ENCODE results near the gene WNT2.
"Not testable (repeated sequence)": the region's sequence is repeated elsewhere in the genome, so short reads cannot be mapped to it uniquely, and the experiment has no call there.

The WNT2 gene

GRCh38 chr7:117302396-117302795, 20.5 kb downstream of the WNT2 start:
- no peak for DNase-seq (ENCODE audit: low spot score)

DNA sequence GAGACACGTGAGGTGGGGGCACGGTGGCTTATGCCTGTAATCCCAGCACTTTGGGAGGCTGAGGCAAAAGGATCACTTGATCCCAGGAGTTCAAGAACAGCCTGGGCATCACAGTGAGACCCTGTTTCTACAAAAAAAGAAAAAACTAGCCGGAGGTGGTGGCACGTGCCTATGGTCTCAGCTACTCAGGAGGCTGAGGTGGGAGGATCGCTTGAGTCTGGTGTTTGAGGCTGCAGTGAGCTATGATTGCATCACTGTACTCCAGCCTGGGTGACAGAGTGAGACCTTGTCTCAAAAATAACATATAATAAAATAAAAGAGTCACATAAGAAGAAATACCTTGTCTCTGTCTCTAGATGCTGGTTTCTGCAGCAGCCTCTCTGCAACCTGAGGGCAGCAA, 22.4 kb downstream of the WNT2 start:
- not testable (repeated sequence) for DNase-seq (ENCODE audit: low spot score)

DNA sequence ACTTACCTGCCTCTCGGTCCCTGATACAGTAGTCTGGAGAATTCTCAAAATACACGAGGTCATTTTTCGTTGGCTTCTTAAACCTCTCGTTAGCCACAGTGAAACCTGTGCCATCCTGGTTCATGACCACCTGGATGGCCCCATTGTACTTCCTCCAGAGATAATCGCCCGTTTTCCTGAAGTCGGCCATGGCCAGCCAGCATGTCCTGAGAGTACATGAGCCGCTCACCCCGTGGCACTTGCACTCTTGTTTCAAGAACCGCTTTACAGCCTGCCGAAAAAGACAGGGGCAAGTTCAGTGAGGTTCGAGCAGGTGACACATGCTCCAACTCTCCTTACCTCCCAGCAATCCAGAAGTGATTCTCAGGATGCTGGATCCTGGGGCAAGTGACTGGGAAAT, 25.3 kb downstream of the WNT2 start:
- DNase-seq (ENCODE audit: low spot score), result no peak

- DNase-seq (ENCODE audit: low spot score), result no peak
Measured at GRCh38 chr7:117296066-117296465, 26.8 kb downstream of the WNT2 start.

- peak; percentile 39 for DNase-seq (ENCODE audit: low spot score)
Measured at GRCh38 chr7:117285826-117286225, 37.0 kb downstream of the WNT2 start.

DNA sequence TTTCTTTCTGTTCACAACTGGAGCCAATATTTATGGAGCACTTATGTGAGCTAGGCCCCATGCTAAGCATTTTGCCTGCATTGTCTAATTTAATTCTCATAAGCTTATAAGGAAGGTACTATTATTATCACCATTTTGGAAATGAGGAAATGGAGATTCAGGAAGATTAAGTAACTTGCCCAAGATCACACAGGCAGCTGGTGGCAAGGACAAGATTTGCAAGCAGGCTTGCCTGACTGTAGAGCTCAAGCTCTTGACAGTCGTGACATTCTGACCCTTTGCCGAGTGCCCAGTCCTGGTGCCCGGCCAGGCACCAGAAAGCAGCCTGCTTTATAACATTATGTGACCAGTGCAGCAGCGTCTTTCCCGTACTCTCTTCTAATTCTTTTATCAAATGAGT, 38.2 kb downstream of the WNT2 start:
- DNase-seq (ENCODE audit: low spot score), result no peak

GRCh38 chr7:117283779-117284178, 39.1 kb downstream of the WNT2 start:
- no peak for DNase-seq (ENCODE audit: low spot score)

DNA sequence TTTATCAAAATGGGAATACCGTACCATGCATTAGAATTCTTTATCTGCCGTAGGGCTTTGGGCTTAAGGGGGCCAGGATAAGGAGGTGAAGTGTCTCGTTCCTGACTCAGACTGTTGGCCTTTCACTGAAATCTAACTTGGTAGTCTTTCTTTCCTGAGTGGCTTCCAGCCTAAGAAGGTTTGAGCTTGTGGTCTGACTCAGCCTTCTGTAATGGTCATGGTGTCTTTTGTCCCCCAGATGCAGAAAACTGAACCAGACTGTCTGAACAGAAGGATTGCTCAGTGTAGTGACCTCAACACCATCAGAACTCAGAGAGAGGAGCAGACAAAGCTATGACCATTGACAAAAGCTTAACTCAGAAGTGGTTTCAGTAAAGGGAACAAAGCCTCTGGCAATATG, 39.5 kb downstream of the WNT2 start:
- DNase-seq (ENCODE audit: low spot score), result peak; percentile 88

DNA sequence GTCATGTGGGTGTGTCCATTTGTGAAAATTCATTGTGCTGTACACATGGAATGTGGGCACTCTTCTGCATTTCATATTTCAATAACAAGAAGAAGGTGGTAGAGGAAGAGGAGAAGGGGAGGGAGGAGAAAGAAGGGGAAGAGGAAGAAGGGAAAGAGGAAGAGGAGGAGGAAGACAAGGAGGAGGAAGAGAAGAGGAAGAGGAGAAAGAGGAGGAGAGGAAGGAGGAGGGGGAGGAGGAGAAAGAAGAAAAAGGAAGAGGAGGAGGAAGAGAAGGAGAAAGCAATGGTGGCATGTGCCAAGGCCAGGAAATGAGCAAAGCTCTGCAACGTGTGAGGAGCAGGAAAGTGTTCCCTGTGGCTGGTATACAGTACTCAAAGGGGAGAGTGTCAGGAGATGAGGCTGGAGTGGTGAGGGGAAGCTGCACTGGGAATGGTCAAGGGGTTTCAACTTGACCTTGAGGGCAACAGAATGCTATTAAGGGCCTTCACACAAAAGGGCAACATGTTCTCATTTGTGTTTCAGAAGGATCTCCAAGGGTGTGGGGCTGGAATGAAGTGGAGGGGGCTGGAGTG, 40.5 kb downstream of the WNT2 start:
- DNase-seq (ENCODE audit: low spot score), result no peak

- no peak for DNase-seq (ENCODE audit: low spot score)
Measured at GRCh38 chr7:117281562-117281961, 41.3 kb downstream of the WNT2 start.

DNA sequence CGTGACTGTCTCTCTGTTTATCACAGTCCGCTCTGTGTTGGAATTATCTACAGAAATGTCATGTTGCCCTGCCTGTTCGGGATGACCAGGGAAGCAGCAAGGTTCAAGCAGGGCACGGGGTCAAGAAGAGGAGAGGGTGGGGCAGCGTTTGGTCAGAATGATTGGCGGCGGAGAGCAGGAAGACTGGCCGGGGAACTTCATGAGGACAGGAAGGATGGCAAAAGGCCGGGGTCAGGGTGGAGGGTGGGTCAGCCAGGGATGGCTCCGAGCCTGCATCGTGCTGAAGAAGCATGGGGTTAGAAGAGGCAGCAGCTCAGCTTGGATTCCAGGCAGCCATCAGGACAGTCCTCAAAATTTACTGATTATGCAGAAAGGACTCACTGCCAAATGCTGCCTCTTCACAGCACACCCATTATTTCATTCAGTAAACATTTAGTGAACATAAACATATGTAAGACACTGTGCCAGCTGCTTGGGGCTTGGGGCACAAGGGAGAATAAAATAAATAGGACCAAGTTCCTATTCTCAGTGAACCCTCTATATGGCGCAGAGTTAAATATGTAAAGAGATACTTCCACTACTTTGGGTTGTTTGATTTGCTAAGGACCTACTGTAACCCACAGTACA, 42.8 kb downstream of the WNT2 start:
- DNase-seq (ENCODE audit: low spot score), result no peak

- DNase-seq (ENCODE audit: low spot score), result no peak
Measured at GRCh38 chr7:117279203-117279602, 43.7 kb downstream of the WNT2 start.

DNA sequence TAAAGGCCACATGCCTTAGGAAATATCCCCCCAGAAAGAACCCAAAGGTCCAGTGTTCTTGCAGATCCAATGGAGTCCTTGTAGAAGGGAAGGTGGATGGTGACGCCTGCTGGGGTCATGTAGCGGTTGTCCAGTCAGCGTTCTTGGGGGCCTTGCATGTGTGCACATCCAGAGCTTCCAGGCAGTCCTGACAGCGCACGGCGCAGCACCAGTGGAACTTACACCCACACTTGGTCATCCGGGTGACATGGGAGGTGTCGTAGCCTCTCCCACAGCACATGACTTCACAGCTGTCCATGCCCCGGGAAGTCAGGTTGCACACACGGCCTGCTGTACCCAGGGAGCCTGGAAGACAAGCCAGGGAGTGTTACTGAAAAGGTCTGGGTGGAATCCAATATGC, 44.8 kb downstream of the WNT2 start:
- no peak for DNase-seq (ENCODE audit: low spot score)

- DNase-seq (ENCODE audit: low spot score), result no peak
Measured at GRCh38 chr7:117277576-117277975, 45.3 kb downstream of the WNT2 start.

GRCh38 chr7:117274951-117275350, 47.9 kb downstream of the WNT2 start:
- peak; percentile 55 for DNase-seq (ENCODE audit: low spot score)

DNA sequence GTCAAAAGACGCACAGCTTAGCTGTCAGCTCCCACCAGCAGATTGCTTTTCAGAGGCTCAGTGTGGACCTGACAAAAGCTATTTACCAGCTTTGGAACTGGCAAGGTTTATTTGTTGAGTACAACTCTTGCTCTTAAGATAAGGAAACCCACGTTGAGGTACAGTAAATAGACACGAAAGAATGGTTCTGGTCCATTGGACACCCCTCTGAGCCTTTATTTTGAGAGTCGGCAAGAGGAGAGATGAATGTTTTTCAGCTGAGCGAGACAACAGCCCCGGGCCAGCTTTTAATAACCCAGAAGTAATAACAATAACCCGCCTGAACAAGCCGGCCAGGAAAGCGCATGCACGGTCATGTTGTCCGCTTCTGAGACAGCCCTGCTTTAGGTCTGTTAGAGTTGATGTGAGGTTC, 49.0 kb downstream of the WNT2 start:
- no peak for DNase-seq (ENCODE audit: low spot score)

DNA sequence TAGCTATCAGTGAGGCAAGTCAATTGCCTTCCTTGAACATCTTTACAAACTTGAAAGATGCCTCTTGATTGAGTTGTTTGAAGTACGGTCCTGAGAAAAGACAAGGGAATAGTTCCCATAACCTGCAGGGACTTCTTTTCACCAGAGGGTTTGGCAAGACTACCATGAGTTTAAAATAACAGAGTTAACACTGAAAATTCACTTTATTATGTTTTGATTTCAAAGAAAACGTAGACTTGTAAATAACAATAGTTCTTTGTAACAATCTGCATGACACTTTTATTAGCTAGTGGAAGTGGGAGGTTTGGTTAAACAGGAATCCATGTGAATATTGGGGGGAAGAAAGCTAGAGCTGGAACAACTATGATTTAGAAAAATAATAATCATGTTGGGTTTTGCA, 49.5 kb downstream of the WNT2 start:
- DNase-seq (ENCODE audit: low spot score), result no peak

- DNase-seq (ENCODE audit: low spot score), result no peak
Measured at GRCh38 chr7:117272017-117272759, 50.7 kb downstream of the WNT2 start.

DNA sequence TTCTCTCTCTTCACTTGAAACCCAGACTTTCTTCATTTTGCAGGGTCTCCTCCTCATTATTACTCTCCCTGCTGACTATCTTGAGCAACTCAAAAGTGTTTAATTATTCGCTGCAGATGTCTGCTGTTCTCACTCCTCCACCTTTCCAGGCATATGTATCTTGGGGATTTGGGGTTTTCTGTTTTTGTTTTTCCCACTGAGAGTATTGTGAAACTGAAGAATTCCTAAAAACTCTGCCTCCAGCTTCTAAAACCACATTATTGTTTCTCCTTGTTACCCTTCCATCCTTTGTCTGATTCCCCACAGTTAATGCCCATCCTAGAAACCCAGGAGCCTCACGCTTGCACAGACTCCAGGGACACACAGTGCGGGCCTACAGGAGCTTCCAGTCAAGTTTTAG, 51.3 kb downstream of the WNT2 start:
- no peak for DNase-seq (ENCODE audit: low spot score)

GRCh38 chr7:117270371-117270770, 52.5 kb downstream of the WNT2 start:
- no peak for DNase-seq (ENCODE audit: low spot score)

DNA sequence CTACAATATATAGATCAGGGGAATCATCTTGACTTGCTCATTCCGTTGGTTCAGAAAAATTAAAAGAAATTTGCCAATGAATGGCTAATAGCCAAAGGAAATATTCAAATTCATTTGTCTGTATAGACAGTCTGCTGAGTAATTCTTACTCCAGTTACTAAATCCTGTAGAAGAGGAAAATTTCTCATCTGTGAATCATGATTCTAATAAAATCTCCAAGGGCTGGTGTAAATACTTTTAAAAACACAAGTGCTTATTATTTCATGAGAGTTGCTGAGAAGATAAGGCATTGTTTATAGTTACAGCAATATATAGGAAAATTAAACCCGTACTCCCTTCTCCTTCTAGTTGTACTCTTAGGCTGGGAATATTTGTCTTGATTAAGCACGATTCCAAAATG, 53.0 kb downstream of the WNT2 start:
- DNase-seq (ENCODE audit: low spot score), result peak; percentile 46

- peak; percentile 78 for DNase-seq (ENCODE audit: low spot score)
Measured at GRCh38 chr7:117269417-117269816, 53.4 kb downstream of the WNT2 start.

DNA sequence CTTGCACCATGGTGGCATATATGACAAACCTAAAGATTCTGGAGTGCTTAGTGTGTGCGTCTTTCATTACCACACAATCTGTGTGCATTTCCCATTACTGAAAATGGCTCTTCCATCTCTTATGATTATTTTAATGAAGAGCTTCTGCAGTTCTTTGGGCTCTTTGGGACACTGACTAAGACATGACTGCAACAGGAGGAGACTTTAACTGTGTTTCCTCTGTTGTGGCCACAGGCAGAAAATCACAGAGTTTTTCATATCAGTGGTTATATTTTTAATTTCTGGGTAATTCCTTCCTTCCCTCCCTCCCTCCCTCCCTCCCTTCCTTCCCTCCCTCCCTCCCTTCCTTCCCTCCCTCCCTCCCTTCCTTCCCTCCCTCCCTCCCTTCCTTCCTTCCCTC, 58.1 kb downstream of the WNT2 start:
- no peak for DNase-seq (ENCODE audit: low spot score)

GRCh38 chr7:117262546-117262945, 60.3 kb downstream of the WNT2 start:
- no peak for DNase-seq (ENCODE audit: low spot score)
